ENCODE data around the gene KCNK7. TPM values are rescaled to one million over a fixed set of nuclear protein-coding genes. Genes with fewer than 3 reads are reported as not detected.
A peak's percentile ranks its signal among the peaks of the same experiment; 100 is the strongest.

The KCNK7 gene
- total RNA-seq, 4 donors from 2014 or later, result 0.99 to 1.2 (median 1.2) TPM

DNA sequence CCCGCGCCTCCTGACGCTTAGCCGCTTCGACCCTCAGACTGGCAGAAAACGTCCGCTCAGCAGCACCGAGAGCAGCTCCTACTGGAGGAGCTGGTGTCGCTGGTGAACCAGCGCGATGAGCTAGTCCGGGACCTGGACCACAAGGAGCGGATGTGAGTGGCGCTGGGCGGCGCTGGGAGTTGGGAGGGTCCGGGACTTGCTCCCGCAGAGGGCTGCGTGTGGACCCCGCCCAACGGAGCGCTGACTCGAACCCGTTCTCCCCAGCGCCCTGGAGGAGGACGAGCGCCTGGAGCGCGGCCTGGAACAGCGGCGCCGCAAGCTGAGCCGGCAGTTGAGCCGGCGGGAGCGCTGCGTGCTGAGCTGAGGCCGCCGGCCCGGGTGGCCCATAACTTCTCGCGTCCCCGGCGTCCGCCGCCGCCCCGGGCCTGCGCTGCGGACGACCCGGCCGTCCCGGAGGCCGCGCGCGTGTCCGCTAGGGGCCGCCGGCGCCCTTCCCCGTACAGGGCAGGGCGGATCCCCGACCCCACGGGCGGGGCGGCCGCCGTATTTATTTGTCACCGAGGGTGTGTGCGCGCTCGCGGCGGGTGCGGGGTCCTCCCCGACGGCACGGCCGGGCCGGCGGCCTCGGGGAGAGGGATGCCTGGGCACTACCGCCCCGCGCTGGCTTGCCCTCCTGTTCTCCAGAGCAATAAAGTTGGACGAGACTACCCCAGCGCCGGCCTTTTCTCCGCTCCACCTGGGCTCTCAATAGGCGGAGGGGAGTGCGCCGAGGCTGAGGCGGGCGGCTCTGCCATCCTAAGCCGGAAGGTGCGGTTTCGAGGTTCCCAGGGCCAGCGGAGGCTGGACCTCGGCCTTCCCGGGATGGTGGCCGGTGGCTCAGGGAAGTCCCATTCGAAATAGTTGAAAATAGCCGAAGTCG lies 3.4 kb downstream of the KCNK7 start:
- Histone ChIP-seq H3K4me3 (peak overlapping the region; percentile 9 to 32 (median 22)), H3K27me3 (no peaks in the 10 kb centered on the region), H3K9me3 (no peaks in the 10 kb centered on the region), H3K27ac (replicated peaks in 1 of 4) (peak overlapping the region; percentile 36 to 96 (median 50)), H3K4me1 (peaks cover 44 to 83% (median 72%) of the 10 kb centered on the region in 4 donors), H3K36me3 (peaks cover 26 to 58% (median 50%) of the 10 kb centered on the region in 4 donors)
- no peak for DNase-seq (ENCODE audit: extremely low spot score)
- intact Hi-C loops (cut with DNase I), result loop anchor here (2.0 to 5.0 kb wide), 2 partner anchors 17 to 50 kb away; no protein-coding TSS in a partner anchor
- 69% methylated on average over 42 of the region's 106 CpGs for WGBS
- no peak for TF ChIP-seq POLR2A (IDR thresholded peaks at IDR 0.05; ENCODE audit: low read depth)
- peak; percentile 6 to 50 for TF ChIP-seq POLR2AphosphoS5 (IDR thresholded peaks at IDR 0.05)
- TF ChIP-seq, protein P1, sequence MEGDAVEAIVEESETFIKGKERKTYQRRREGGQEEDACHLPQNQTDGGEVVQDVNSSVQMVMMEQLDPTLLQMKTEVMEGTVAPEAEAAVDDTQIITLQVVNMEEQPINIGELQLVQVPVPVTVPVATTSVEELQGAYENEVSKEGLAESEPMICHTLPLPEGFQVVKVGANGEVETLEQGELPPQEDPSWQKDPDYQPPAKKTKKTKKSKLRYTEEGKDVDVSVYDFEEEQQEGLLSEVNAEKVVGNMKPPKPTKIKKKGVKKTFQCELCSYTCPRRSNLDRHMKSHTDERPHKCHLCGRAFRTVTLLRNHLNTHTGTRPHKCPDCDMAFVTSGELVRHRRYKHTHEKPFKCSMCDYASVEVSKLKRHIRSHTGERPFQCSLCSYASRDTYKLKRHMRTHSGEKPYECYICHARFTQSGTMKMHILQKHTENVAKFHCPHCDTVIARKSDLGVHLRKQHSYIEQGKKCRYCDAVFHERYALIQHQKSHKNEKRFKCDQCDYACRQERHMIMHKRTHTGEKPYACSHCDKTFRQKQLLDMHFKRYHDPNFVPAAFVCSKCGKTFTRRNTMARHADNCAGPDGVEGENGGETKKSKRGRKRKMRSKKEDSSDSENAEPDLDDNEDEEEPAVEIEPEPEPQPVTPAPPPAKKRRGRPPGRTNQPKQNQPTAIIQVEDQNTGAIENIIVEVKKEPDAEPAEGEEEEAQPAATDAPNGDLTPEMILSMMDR (IDR thresholded peaks at IDR 0.05), result peak in 2 of 3 experiments; percentile 7 to 15

DNA sequence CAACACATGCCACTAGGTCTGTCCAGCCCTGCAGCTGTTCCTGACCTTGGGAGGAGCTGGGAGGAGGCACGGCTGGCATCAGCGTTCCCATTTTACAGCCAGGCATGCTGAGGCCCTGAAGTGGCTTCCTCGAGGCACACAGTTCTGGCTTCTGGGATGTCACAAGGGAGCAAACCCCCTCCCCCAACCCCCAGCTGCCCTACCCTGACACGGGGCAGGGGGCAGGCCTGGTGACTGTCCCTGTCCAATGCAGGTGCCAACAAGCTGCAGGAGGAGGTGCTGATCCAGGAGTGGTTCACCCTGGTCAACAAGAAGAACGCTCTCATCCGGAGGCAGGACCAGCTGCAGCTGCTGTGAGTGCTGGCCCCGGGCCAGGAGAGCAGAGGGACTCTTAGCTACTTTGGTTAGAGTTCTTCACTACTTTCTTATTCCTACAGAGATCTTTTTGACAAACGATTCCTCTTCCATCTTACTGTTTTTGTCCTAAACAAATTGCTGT lies 5.3 kb downstream of the KCNK7 start:
- H3K27ac ChIP-seq (replicated peaks in 1 of 4), result peak overlapping the region in 3 of 4 donors; percentile 79 to 96 (median 79)
- WGBS, result 29% methylated on average over 4 of the region's 8 CpGs

DNA sequence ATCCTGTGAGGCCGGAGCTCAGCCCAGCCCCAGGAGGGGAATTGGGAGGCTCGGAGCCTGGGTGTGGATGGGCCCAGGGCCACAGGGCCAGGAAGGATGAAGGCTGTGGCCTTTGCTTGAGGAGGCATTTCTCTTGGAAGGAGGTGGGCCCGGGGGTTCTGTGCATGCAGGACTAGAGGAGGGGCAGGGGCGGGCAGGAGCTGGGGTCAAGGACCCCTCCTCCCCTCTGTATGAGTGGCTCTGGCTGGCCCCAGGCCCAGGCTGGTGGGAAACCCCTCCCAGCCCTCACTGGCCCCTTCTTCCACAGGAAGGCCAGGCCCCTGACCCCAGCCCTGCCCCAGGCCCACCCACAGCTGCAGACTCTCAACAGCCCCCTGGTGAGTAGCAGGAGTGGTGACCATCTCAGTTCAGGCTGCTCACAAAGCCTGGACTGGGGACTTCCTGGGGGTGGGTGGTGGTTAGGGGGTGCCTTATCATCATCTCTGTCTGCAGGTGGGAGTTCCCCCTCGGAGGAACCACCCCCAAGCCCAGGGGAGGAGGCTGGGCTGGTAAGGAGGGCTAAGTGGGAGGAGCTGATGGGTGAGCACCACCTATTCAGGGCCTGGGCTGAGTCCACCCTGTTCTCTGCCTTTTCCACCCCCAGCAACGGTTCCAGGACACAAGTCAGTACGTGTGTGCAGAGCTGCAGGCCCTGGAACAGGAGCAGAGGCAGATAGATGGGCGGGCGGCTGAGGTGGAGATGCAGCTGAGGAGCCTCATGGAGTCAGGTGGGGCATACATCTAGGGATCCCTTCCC lies 6.0 kb downstream of the KCNK7 start:
- 58% methylated on average over 7 of the region's 9 CpGs for WGBS
- H3K36me3 ChIP-seq, result peaks cover 37 to 70% (median 62%) of the 10 kb centered on the region in 4 donors
- H3K27ac ChIP-seq (replicated peaks in 1 of 4), result peak overlapping the region; percentile 79 to 96 (median 82)
- no peaks in the 10 kb centered on the region for H3K27me3 ChIP-seq
- intact Hi-C loops (cut with DNase I), result loop anchor here (5.0 kb wide), 1 partner anchor 47 kb away; no protein-coding TSS in a partner anchor
- H3K4me3 ChIP-seq, result no peak overlapping the region
- peaks cover 57 to 94% (median 82%) of the 10 kb centered on the region in 4 donors for H3K4me1 ChIP-seq
- TF ChIP-seq POLR2A (IDR thresholded peaks at IDR 0.05; ENCODE audit: low read depth), result no peak
- TF ChIP-seq POLR2AphosphoS5 (IDR thresholded peaks at IDR 0.05), result no peak
- TF ChIP-seq, protein P1 (IDR thresholded peaks at IDR 0.05), result no peak
- TF ChIP-seq EP300 (IDR thresholded peaks at IDR 0.05), result no peak
- H3K9me3 ChIP-seq, result no peaks in the 10 kb centered on the region
- no peak for DNase-seq (ENCODE audit: extremely low spot score)

More for the DNA sequence above, 5.3 kb downstream of the KCNK7 start:
- TF ChIP-seq, protein P1 (IDR thresholded peaks at IDR 0.05), result no peak
- TF ChIP-seq POLR2AphosphoS5 (IDR thresholded peaks at IDR 0.05), result peak in 1 of 2 donors; percentile 45
- no peak for TF ChIP-seq EP300 (IDR thresholded peaks at IDR 0.05)
- TF ChIP-seq POLR2A (IDR thresholded peaks at IDR 0.05; ENCODE audit: low read depth), result no peak
- no peak for DNase-seq (ENCODE audit: extremely low spot score)
- Histone ChIP-seq H3K9me3 (no peaks in the 10 kb centered on the region), H3K4me3 (no peak overlapping the region), H3K4me1 (peaks cover 58 to 94% (median 83%) of the 10 kb centered on the region in 4 donors), H3K27me3 (no peaks in the 10 kb centered on the region), H3K36me3 (peaks cover 32 to 64% (median 57%) of the 10 kb centered on the region in 4 donors)
- intact Hi-C loops (cut with DNase I), result loop anchor here (5.0 kb wide), 1 partner anchor 48 kb away; no protein-coding TSS in a partner anchor

DNA sequence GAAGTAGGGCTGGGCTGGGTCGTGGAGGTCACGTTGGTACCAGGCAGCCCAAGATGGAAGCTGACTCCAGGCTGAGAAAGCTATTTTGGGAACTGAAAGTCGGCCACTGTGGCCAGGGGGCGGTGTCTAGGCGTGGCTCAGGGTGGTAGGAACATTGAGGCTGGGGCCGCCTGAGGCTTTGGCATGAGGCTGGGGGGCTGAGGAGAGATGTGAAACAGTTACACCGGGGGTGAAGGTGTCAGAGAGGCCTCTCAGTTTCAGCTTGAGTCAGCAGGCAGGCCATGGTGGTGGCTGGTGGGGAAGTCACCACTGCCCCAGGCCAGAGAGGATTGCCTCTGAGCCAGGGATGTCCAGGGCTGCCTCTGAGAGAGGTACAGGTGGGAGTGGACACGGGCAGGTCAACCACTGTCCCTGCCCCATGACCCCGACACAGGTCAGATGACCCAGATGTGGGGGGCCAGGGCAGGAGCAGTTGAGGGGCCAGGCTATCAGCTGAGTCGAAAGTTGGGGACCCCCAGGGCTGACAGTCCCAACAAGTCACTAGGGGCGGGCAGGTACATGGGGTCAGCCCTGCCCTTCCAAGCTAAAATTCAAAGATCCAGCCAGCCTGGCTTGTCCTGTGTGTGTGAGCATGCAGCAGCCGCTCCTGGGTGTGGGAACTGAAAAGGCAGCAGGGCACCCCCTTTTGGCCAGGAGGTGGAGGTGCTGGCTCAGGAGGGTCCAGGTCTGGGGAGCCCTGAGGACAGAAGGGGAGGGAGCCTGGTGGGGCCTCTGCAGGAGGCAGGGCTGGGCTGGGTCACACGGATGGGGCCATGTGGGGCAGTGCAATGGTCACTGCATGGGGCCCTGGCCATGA lies 7.2 kb downstream of the KCNK7 start:
- no peak overlapping the region for H3K4me3 ChIP-seq
- WGBS, result 45% methylated on average over 12 of the region's 13 CpGs
- TF ChIP-seq, protein P1 (IDR thresholded peaks at IDR 0.05), result peak; percentile 32 to 66 (median 60)
- TF ChIP-seq EP300 (IDR thresholded peaks at IDR 0.05), result no peak
- peaks cover 48 to 82% (median 71%) of the 10 kb centered on the region in 4 donors for H3K36me3 ChIP-seq
- H3K27ac ChIP-seq (replicated peaks in 1 of 4), result peak overlapping the region; percentile 79 to 96 (median 82)
- no peaks in the 10 kb centered on the region for H3K9me3 ChIP-seq
- intact Hi-C loops (cut with DNase I), result no loop called here
- H3K4me1 ChIP-seq, result peaks cover 49 to 94% (median 85%) of the 10 kb centered on the region in 4 donors
- no peak for DNase-seq (ENCODE audit: extremely low spot score)
- H3K27me3 ChIP-seq, result no peaks in the 10 kb centered on the region
